Mesendoderm (in vitro differentiated cells): ENCODE data around the gene CCNY.

Experiments used
- DNase-seq: peaks from one replicate; pipeline ENCODE4 v3.0.0; 2013
- H2AK5ac ChIP-seq: 2 replicates; pipeline ENCODE4 v1.6.1; 2013; ENCODE audit warnings: low read length, inconsistent platforms
- H2BK120ac ChIP-seq: 2 replicates; pipeline ENCODE4 v1.6.1; 2013; ENCODE audit warnings: low read depth, mild to moderate bottlenecking, low read length, moderate library complexity, mixed read lengths
- H2BK15ac ChIP-seq: replicated peaks from 2 replicates; pipeline ENCODE4 v1.6.1; 2013; ENCODE audit warnings: low read depth, mild to moderate bottlenecking, moderate library complexity
- H2BK5ac ChIP-seq: 2 replicates; pipeline ENCODE4 v1.6.1; 2013; ENCODE audit warnings: low read length, inconsistent platforms
- H3K18ac ChIP-seq: 2 replicates; pipeline ENCODE4 v1.6.1; 2013; ENCODE audit warnings: mild to moderate bottlenecking, low read length, mixed read lengths
- H3K23ac ChIP-seq: one replicate; pipeline ENCODE4 v1.6.1; 2013; ENCODE audit warnings: low read length
- H3K27ac ChIP-seq: 2 replicates; pipeline ENCODE4 v1.5.1; 2013; ENCODE audit warnings: low read depth, mild to moderate bottlenecking, inconsistent platforms, low read length, moderate library complexity
- H3K27me3 ChIP-seq: 2 replicates; pipeline ENCODE4 v1.6.1; 2013; ENCODE audit warnings: low read length, control low read depth, mild to moderate bottlenecking, inconsistent platforms; ENCODE audit not compliant: insufficient read depth, poor library complexity
- H3K36me3 ChIP-seq: 2 replicates; pipeline ENCODE4 v1.6.1; 2013; ENCODE audit warnings: low read length, inconsistent platforms; ENCODE audit not compliant: control insufficient read depth, insufficient read depth
- H3K4ac ChIP-seq: one replicate; pipeline ENCODE4 v1.6.1; 2013; ENCODE audit warnings: low read depth, mild to moderate bottlenecking, low read length, moderate library complexity
- H3K4me1 ChIP-seq: 2 replicates; pipeline ENCODE4 v1.6.1; 2013; ENCODE audit warnings: low read depth, low read length, inconsistent platforms; ENCODE audit not compliant: control insufficient read depth
- H3K4me2 ChIP-seq: 2 replicates; pipeline ENCODE4 v1.6.1; 2013; ENCODE audit warnings: low read length
- H3K4me3 ChIP-seq: 2 replicates; pipeline ENCODE4 v1.5.1; 2013; ENCODE audit warnings: mild to moderate bottlenecking, low read length
- H3K56ac ChIP-seq: one replicate; pipeline ENCODE4 v1.6.1; 2013; ENCODE audit warnings: low read length
- H3K79me1 ChIP-seq: 2 replicates; pipeline ENCODE4 v1.6.1; 2013; ENCODE audit warnings: low read length, inconsistent platforms
- H3K79me2 ChIP-seq: 2 replicates; pipeline ENCODE4 v1.6.1; 2013; ENCODE audit warnings: mild to moderate bottlenecking, low read length; ENCODE audit not compliant: control insufficient read depth, insufficient read depth
- H3K9ac ChIP-seq: 2 replicates; pipeline ENCODE4 v1.6.1; 2013; ENCODE audit warnings: low read length, inconsistent platforms
- H4K5ac ChIP-seq: one replicate; pipeline ENCODE4 v1.6.1; 2013; ENCODE audit warnings: low read length
- H4K8ac ChIP-seq: one replicate; pipeline ENCODE4 v1.6.1; 2013; ENCODE audit warnings: low read depth, mild to moderate bottlenecking, control low read depth, low read length, moderate library complexity
- WGBS: extraction: QIAGEN DNeasy Blood & Tissue Kit; methylation state at CpG from one replicate; pipeline ENCODE4 v1.1.7; 2013; ENCODE audit warnings: low lambda C conversion rate, missing lambda C conversion rate; ENCODE audit not compliant: insufficient coverage; ENCODE audit errors: extremely low coverage; 5-methylcytosine and 5-hydroxymethylcytosine counted together

CCNY gene

DNA sequence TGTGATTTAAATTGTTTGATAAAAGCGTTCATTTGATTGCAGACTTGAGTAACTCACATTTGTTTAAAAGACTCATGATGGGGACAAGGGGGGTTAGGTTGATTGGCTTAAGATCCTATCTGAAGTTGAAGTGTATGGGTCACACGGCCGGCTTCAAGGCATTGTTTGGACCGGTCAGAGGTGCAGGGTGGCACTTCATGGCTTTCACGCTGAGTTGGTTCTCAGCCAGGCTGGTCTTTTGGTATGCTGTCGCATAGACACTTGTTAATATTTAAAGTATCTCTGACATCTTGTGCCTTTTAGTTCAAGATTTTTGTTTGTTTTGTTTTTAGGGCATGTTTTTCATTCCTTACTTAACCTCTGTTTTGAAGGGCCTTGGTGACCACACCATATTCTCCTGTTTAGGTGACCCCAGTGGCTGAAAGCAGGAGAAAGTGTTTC is 58.1 kb downstream of the CCNY start:
- no peaks in the 10 kb centered on the region for H3K27me3 ChIP-seq
- H2BK120ac ChIP-seq, result no peak overlapping the region
- no peak overlapping the region for H3K18ac ChIP-seq
- H3K79me1 ChIP-seq, result peaks cover 40% of the 10 kb centered on the region
- no peaks in the 10 kb centered on the region for H3K36me3 ChIP-seq
- peaks cover 41% of the 10 kb centered on the region for H3K4me1 ChIP-seq
- H3K9ac ChIP-seq, result no peak overlapping the region
- no peak overlapping the region for H4K5ac ChIP-seq
- no peak overlapping the region for H3K27ac ChIP-seq
- H3K4me3 ChIP-seq, result no peak overlapping the region
- peak; percentile 65 for DNase-seq
- peaks cover 57% of the 10 kb centered on the region for H3K79me2 ChIP-seq
- no peak overlapping the region for H2BK15ac ChIP-seq
- H2BK5ac ChIP-seq, result no peak overlapping the region
- H3K4ac ChIP-seq, result no peak overlapping the region
- H2AK5ac ChIP-seq, result no peak overlapping the region
- no peak overlapping the region for H3K56ac ChIP-seq
- H3K23ac ChIP-seq, result no peak overlapping the region
- WGBS, result no CpG with 5 or more reads among the region's 6 CpGs
- no peak overlapping the region for H4K8ac ChIP-seq
- H3K4me2 ChIP-seq, result no peak overlapping the region

DNA sequence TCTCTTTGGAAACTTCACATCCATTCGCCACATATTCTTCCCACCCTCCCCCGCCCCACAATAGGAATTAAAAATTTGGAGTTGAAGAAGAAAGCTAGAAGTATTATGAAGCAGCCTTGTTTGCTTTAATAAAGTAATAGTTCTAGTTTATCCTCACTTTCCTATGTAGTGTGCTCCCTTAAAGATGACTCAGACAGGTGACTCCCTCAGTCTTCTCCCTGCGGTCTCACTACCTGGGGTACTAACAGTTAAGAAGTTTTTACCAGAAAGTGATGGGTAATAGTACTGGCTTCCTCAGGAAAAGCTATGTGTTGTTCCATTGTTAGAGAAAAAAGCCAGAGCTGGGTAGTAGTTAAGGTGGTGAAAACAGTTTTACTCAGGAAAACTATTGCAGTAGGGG is 58.6 kb downstream of the CCNY start:
- Histone ChIP-seq H3K18ac (no peak overlapping the region), H3K27me3 (no peaks in the 10 kb centered on the region), H3K4me3 (no peak overlapping the region), H3K9ac (no peak overlapping the region), H3K79me2 (peaks cover 59% of the 10 kb centered on the region), H3K4me1 (peaks cover 46% of the 10 kb centered on the region), H3K27ac (no peak overlapping the region), H3K79me1 (peaks cover 44% of the 10 kb centered on the region), H2AK5ac (no peak overlapping the region), H2BK5ac (no peak overlapping the region), H3K4ac (no peak overlapping the region), H3K4me2 (no peak overlapping the region), H4K8ac (no peak overlapping the region), H3K36me3 (no peaks in the 10 kb centered on the region), H3K23ac (no peak overlapping the region), H2BK120ac (no peak overlapping the region), H4K5ac (no peak overlapping the region), H3K56ac (no peak overlapping the region), H2BK15ac (no peak overlapping the region)
- no CpG with 5 or more reads among the region's 3 CpGs for WGBS
- no peak for DNase-seq

DNA sequence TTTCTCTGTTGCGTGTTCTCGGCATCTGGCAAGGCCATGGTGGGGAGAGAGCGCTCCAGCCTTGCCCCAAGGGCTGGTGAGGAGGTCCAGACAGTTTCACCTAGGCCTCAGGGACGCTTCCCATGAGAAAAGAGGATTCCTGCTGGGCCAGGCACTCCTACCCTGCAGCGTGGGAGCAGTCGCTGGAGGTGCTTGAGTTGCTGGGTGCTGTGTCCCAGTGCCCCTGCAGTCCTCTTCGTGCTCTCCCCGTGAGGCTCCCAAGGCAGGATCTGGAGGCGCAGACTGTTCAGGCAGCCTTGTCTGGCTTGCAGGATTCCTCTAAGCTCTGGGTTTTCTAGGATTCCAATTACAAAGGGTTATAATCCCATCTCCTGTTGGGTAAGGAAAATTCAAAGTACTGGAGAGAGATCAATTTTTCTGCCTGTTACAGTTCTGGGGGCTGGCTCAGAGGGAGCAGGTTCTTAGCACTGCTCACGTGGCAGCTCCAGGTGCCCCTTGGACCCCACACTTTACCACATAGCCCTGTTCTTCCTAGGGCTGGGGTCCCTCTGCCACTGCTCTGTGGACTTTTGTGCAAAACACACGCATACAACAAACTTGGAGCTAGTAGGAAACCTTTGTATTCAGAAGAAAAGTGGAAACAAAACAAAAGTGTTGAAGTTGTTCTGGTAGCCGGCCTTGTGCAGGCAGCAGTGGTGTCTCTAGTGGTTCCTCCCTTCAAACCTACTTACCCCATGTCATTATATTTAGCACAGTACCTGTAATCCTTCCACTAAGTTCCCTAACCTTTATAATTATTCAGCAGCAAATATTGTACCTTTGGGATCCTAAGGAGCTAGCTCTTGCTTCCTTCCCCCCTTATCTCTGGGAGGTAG is 60.5 kb downstream of the CCNY start:
- DNase-seq, result no peak
- H3K4me3 ChIP-seq, result no peak overlapping the region
- no peak overlapping the region for H3K18ac ChIP-seq
- H3K23ac ChIP-seq, result no peak overlapping the region
- no peak overlapping the region for H2BK120ac ChIP-seq
- no peak overlapping the region for H2BK5ac ChIP-seq
- H3K4me1 ChIP-seq, result peaks cover 49% of the 10 kb centered on the region
- no peak overlapping the region for H4K8ac ChIP-seq
- H3K56ac ChIP-seq, result peak overlapping the region; percentile 1
- H3K36me3 ChIP-seq, result no peaks in the 10 kb centered on the region
- no CpG with 5 or more reads among the region's 12 CpGs for WGBS
- H3K9ac ChIP-seq, result no peak overlapping the region
- no peak overlapping the region for H2BK15ac ChIP-seq
- H3K79me1 ChIP-seq, result peaks cover 39% of the 10 kb centered on the region
- no peak overlapping the region for H3K4ac ChIP-seq
- H3K27ac ChIP-seq, result no peak overlapping the region
- H2AK5ac ChIP-seq, result no peak overlapping the region
- no peaks in the 10 kb centered on the region for H3K27me3 ChIP-seq
- no peak overlapping the region for H3K4me2 ChIP-seq
- peaks cover 61% of the 10 kb centered on the region for H3K79me2 ChIP-seq
- no peak overlapping the region for H4K5ac ChIP-seq

DNA sequence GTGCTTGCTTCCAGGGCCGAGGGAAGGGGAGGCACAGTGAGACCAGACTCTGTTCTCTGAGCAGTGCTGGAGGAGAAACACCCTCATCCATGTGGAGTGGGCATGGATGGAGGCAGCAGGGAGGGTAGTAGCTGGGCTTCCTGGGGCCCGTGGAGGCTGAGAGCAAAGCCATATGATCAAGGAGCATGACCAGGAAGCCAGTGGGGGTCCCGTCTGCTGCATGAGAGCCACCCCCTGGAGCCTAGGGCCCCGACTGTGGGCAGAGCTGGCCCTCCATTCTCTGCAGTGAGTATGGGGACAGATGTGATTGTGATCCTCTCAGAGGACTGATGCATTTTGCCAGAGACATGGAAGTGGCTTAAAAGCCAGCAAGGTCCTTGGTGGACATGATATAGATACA is 61.6 kb downstream of the CCNY start:
- H3K18ac ChIP-seq, result no peak overlapping the region
- H4K5ac ChIP-seq, result no peak overlapping the region
- peaks cover 35% of the 10 kb centered on the region for H3K79me1 ChIP-seq
- peaks cover 49% of the 10 kb centered on the region for H3K4me1 ChIP-seq
- H3K27ac ChIP-seq, result no peak overlapping the region
- DNase-seq, result no peak
- WGBS, result no CpG with 5 or more reads among the region's 4 CpGs
- H3K36me3 ChIP-seq, result no peaks in the 10 kb centered on the region
- H3K27me3 ChIP-seq, result no peaks in the 10 kb centered on the region
- H3K79me2 ChIP-seq, result peaks cover 57% of the 10 kb centered on the region
- H2BK15ac ChIP-seq, result no peak overlapping the region
- no peak overlapping the region for H3K4me2 ChIP-seq
- H2BK120ac ChIP-seq, result no peak overlapping the region
- H2BK5ac ChIP-seq, result no peak overlapping the region
- peak overlapping the region; percentile 36 for H3K56ac ChIP-seq
- H4K8ac ChIP-seq, result no peak overlapping the region
- peak overlapping the region; percentile 9 for H2AK5ac ChIP-seq
- no peak overlapping the region for H3K4me3 ChIP-seq
- no peak overlapping the region for H3K4ac ChIP-seq
- H3K23ac ChIP-seq, result peak overlapping the region; percentile 60
- H3K9ac ChIP-seq, result no peak overlapping the region

DNA sequence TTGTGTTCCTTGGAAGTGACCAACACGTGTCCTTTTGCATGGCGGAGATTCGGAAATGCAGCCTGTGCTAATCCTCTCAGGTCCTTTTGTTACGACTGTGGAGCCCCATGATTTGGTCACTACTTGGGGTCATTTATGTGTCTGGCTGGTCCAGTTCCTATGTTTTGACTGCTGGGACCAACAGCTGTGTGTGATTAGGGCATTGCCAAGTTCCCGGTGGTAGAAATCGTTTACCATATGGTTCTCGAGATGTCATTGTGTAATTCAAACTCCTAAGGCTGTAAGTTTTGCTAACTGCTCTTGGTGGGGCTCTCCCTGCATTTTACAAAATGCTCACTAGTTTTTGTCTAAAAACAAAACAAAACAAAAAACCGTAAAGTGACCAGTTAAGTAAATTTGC is 62.0 kb downstream of the CCNY start:
- H3K18ac ChIP-seq, result no peak overlapping the region
- no peak for DNase-seq
- peak overlapping the region; percentile 9 for H2AK5ac ChIP-seq
- peaks cover 46% of the 10 kb centered on the region for H3K4me1 ChIP-seq
- no peak overlapping the region for H2BK15ac ChIP-seq
- H3K4me3 ChIP-seq, result no peak overlapping the region
- H3K9ac ChIP-seq, result no peak overlapping the region
- no peak overlapping the region for H4K5ac ChIP-seq
- H2BK5ac ChIP-seq, result no peak overlapping the region
- H3K79me1 ChIP-seq, result peaks cover 32% of the 10 kb centered on the region
- H3K27me3 ChIP-seq, result no peaks in the 10 kb centered on the region
- H3K4me2 ChIP-seq, result no peak overlapping the region
- no peak overlapping the region for H3K27ac ChIP-seq
- no peaks in the 10 kb centered on the region for H3K36me3 ChIP-seq
- H2BK120ac ChIP-seq, result no peak overlapping the region
- no peak overlapping the region for H3K56ac ChIP-seq
- H3K79me2 ChIP-seq, result peaks cover 56% of the 10 kb centered on the region
- no peak overlapping the region for H4K8ac ChIP-seq
- H3K4ac ChIP-seq, result no peak overlapping the region
- peak overlapping the region; percentile 60 for H3K23ac ChIP-seq
- WGBS, result no CpG with 5 or more reads among the region's 8 CpGs
